AG09309 (cell line): ENCODE results near the gene PARD3B.

ENCODE experiments used
- DNase-seq: peaks from one replicate; pipeline ENCODE4 v3.0.0-alpha.2; 2010; ENCODE audit warnings: low read depth
- H3K4me3 ChIP-seq: 2 replicates; pipeline ENCODE4 v1.5.1; 2011; ENCODE audit warnings: mild to moderate bottlenecking, low read depth, low read length, moderate library complexity; ENCODE audit not compliant: control insufficient read depth
- CTCF ChIP-seq: IDR thresholded peaks from 2 replicates; pipeline ENCODE4 v1.5.1; 2011; ENCODE audit warnings: mild to moderate bottlenecking, low read depth, low read length, inconsistent platforms; ENCODE audit not compliant: insufficient read depth, control insufficient read depth; ENCODE audit errors: missing control alignments

PARD3B gene

DNA sequence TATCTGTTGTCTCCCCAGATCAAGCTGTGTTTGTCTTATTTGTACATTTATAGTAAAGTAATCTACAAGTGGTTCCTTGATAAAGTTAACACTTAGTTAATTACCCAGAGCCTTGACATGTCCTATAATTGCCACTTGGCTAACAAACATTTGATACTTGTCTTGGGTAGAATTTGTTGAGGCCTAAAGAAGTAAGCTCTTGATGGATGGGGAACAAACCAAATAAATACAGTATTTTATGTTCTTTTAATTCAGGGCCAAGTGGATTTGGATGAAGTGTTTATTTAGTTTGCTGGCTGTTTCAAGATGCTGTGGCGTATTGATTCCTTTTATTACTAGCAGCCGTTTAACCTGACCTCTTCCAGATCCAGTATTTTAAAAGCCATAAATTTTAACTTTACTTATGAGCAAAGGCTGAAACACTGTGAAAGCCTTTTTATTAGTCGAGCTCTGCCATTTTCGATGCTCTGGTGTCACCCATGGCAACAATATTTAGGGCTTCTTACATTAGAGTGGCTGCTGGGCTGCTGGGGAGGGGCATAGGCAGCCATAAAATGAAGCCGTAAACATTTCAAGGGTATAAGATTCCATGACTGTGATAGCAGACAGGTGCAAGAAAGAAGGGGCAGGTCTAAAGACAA is 735.4 kb downstream of the PARD3B start:
- TF ChIP-seq CTCF = no peak
- H3K4me3 ChIP-seq = no peak overlapping the region
- DNase-seq = no peak

- TF ChIP-seq CTCF = no peak
- DNase-seq = no peak
- no peak overlapping the region for H3K4me3 ChIP-seq
Observed at GRCh38 chr2:205283736-205284270, 738.5 kb downstream of the PARD3B start.

DNA sequence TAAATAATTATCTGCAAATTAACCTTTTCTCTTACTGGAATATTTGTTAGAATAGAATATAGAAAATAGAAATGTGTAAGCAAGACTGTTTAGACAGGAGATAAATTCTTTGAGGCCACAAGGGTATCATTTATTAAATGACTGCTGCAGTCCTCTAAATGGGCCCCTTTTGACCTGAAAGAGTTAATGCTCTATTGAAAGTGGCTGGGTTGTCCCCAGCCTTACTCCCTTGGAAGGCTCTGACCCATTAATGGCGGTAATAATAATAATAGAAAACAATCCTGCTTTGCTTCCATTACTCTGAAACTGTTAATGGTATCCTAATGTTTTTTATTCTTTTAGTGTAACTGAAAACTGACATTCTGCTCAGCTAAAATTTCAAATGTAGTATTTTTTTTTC is 739.1 kb downstream of the PARD3B start:
- no peak overlapping the region for H3K4me3 ChIP-seq
- no peak for TF ChIP-seq CTCF
- DNase-seq = no peak

- DNase-seq = no peak
- TF ChIP-seq CTCF = no peak
- H3K4me3 ChIP-seq = no peak overlapping the region
Observed at GRCh38 chr2:205287316-205287715, 742.0 kb downstream of the PARD3B start.

DNA sequence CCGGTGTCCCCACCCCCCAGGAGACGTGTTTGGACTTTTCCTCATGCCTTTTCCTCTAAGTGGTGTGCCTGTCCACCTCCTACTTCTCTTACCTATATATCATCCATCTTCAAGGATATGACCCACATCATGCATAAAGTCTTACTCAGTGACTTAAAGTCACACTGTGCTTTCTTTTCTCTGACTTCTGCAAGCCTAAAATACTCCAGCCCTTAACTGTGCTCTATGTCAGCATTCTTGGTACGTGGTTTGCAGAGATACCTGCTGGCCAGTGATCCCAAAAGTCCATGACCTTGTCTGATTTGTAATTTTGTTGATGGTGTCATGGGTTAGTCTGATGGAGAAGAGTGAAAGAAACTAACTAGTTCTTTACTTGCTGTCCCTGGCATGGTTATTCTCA is 743.4 kb downstream of the PARD3B start:
- TF ChIP-seq CTCF = no peak
- DNase-seq = no peak

GRCh38 chr2:205290299-205290698 is 745.0 kb downstream of the PARD3B start:
- no peak overlapping the region for H3K4me3 ChIP-seq
- no peak for DNase-seq
- TF ChIP-seq CTCF = no peak

More for the DNA sequence above, 743.4 kb downstream of the PARD3B start:
- no peak overlapping the region for H3K4me3 ChIP-seq
